WTC11 (cell line): ENCODE data around the gene P2RX6. TPM values are rescaled to one million over a fixed set of nuclear protein-coding genes. Genes with fewer than 3 reads are reported as not detected.

Experiments
- ATAC-seq: fragments of 200-7000 bp; cut with Tn5 transposase; 2 replicates; pipeline ENCODE4 v1.10.0; 2021; ENCODE audit warnings: mild to moderate bottlenecking, moderate library complexity
- CTCF ChIA-PET: fragments of 300-600 bp; sonication (Branson Sonifier 250); formaldehyde crosslinking; loops from one replicate; lab custom pipeline; 2021; ENCODE audit warnings: antibody characterized with exemption; lab: Charles Lee
- POLR2A ChIA-PET: fragments of 350-600 bp; sonication (Branson Sonifier 250); formaldehyde crosslinking; loops from one replicate; lab custom pipeline; 2021; ENCODE audit warnings: antibody characterized with exemption; lab: Charles Lee
- DNase-seq: peaks from one replicate; pipeline ENCODE4 v3.0.0; 2021; ENCODE audit warnings: low spot score
- H3K27ac Mint-ChIP-seq: 2 replicates; pipeline ENCODE4 v1.8.0; 2021; ENCODE audit warnings: mixed read lengths
- H3K27me3 Mint-ChIP-seq: 2 replicates; pipeline ENCODE4 v1.8.0; 2021; ENCODE audit warnings: low read depth, mild to moderate bottlenecking, moderate library complexity, mixed read lengths
- H3K36me3 Mint-ChIP-seq: 2 replicates; pipeline ENCODE4 v1.8.0; 2021; ENCODE audit warnings: mixed read lengths
- H3K4me1 Mint-ChIP-seq: 2 replicates; pipeline ENCODE4 v1.8.0; 2022; ENCODE audit warnings: mixed read lengths
- H3K4me3 Mint-ChIP-seq: 2 replicates; pipeline ENCODE4 v1.8.0; 2021; ENCODE audit warnings: mild to moderate bottlenecking, moderate library complexity, mixed read lengths
- H3K9me3 Mint-ChIP-seq: 2 replicates; pipeline ENCODE4 v1.8.0; 2021; ENCODE audit warnings: mixed read lengths
- E2F1 ChIP-seq: sonication (generic); formaldehyde crosslinking; IDR thresholded peaks from 2 replicates; pipeline ENCODE4 v1.8.0; 2022; ENCODE audit warnings: mild to moderate bottlenecking, missing genetic modification reagents
- E2F4 ChIP-seq: sonication (generic); formaldehyde crosslinking; IDR thresholded peaks from 2 replicates; pipeline ENCODE4 v1.8.1; 2022; ENCODE audit warnings: low read depth, mild to moderate bottlenecking, moderate library complexity, missing genetic modification reagents, borderline replicate concordance
- ESRRA ChIP-seq: sonication (generic); formaldehyde crosslinking; IDR thresholded peaks from 2 replicates; pipeline ENCODE4 v1.8.1; 2022; ENCODE audit warnings: mild to moderate bottlenecking, missing genetic modification reagents, borderline replicate concordance
- FOXP1 ChIP-seq: sonication (generic); formaldehyde crosslinking; IDR thresholded peaks from 2 replicates; pipeline ENCODE4 v1.8.0; 2022; ENCODE audit warnings: missing genetic modification reagents, mild to moderate bottlenecking, moderate library complexity, borderline replicate concordance
- GRHL2 ChIP-seq: fragments of 250-450 bp; sonication (Bioruptor Pico); IDR thresholded peaks from 2 replicates; pipeline ENCODE4 v1.8.0; 2022; ENCODE audit warnings: mild to moderate bottlenecking, moderate library complexity; ENCODE audit not compliant: insufficient replicate concordance, severe bottlenecking
- GTF2I ChIP-seq: fragments of 250-450 bp; sonication (Bioruptor Pico); conservative IDR thresholded peaks from 2 replicates; pipeline ENCODE4 v1.4.0; 2021; ENCODE audit warnings: mild to moderate bottlenecking
- NFATC4 ChIP-seq: fragments of 250-450 bp; sonication (Bioruptor Pico); IDR thresholded peaks from 2 replicates; pipeline ENCODE4 v1.9.0; 2021; ENCODE audit warnings: mild to moderate bottlenecking
- NFYB ChIP-seq: sonication (generic); formaldehyde crosslinking; conservative IDR thresholded peaks from 2 replicates; pipeline ENCODE4 v1.8.0; 2022; ENCODE audit warnings: low read depth, missing genetic modification reagents
- NR3C1 ChIP-seq: sonication (generic); formaldehyde crosslinking; conservative IDR thresholded peaks from 2 replicates; pipeline ENCODE4 v1.8.1; 2023; ENCODE audit warnings: low read depth, mild to moderate bottlenecking, missing genetic modification reagents
- RORB ChIP-seq: fragments of 250-450 bp; sonication (Bioruptor Pico); IDR thresholded peaks from 2 replicates; pipeline ENCODE4 v1.9.0; 2021; ENCODE audit warnings: mild to moderate bottlenecking
- SOX15 ChIP-seq: fragments of 250-450 bp; sonication (Bioruptor Pico); IDR thresholded peaks from 2 replicates; pipeline ENCODE4 v1.9.0; 2021; ENCODE audit warnings: mild to moderate bottlenecking
- TEAD1 ChIP-seq: sonication (generic); formaldehyde crosslinking; IDR thresholded peaks from 2 replicates; pipeline ENCODE4 v1.8.0; 2022; ENCODE audit warnings: mild to moderate bottlenecking, missing genetic modification reagents
- TEAD4 ChIP-seq: sonication (generic); formaldehyde crosslinking; IDR thresholded peaks from 2 replicates; pipeline ENCODE4 v1.8.0; 2022; ENCODE audit warnings: mild to moderate bottlenecking, missing genetic modification reagents
- ZMAT4 ChIP-seq: fragments of 250-450 bp; sonication (Bioruptor Pico); IDR thresholded peaks from 2 replicates; pipeline ENCODE4 v1.9.0; 2021; ENCODE audit warnings: mild to moderate bottlenecking
- ZNF138 ChIP-seq: sonication (generic); formaldehyde crosslinking; conservative IDR thresholded peaks from 2 replicates; pipeline ENCODE4 v1.8.1; 2022; ENCODE audit warnings: mild to moderate bottlenecking, moderate library complexity, missing genetic modification reagents
- ZNF281 ChIP-seq: sonication (generic); formaldehyde crosslinking; IDR thresholded peaks from 2 replicates; pipeline ENCODE4 v1.8.0; 2023; ENCODE audit warnings: mild to moderate bottlenecking, missing genetic modification reagents
- ZNF317 ChIP-seq: sonication (generic); formaldehyde crosslinking; IDR thresholded peaks from 2 replicates; pipeline ENCODE4 v1.8.1; 2023; ENCODE audit warnings: low read depth, mild to moderate bottlenecking, moderate library complexity, missing genetic modification reagents, borderline replicate concordance
- ZNF423 ChIP-seq: fragments of 250-450 bp; sonication (Bioruptor Pico); IDR thresholded peaks from 2 replicates; pipeline ENCODE4 v2.1.2; 2022; ENCODE audit warnings: mild to moderate bottlenecking, moderate library complexity
- total RNA-seq: library from RNA; stranded (reverse); gene quantifications from 3 replicates; pipeline ENCODE4 v1.2.3, GENCODE V29; 2021
- TF ChIP-seq, protein P1 (sequence below): sonication (generic); formaldehyde crosslinking; IDR thresholded peaks from 2 replicates; pipeline ENCODE4 v1.8.1; 2023; ENCODE audit warnings: mild to moderate bottlenecking, missing genetic modification reagents, moderate library complexity
- TF ChIP-seq, protein P2 (sequence below): sonication (generic); formaldehyde crosslinking; IDR thresholded peaks from 2 replicates; pipeline ENCODE4 v1.8.1; 2023; ENCODE audit warnings: mild to moderate bottlenecking, missing genetic modification reagents, borderline replicate concordance

P2RX6 gene
- total RNA-seq, 1 experiment from 2014 or later: 0.13 TPM

- Mint-ChIP-seq H3K36me3 (peaks cover 10% of the 10 kb centered on the region; the same call in 1 of the 2 replicates), H3K4me3 (no peak overlapping the region), H3K4me1 (peaks cover 21% of the 10 kb centered on the region), H3K27me3 (peaks cover 34% of the 10 kb centered on the region), H3K27ac (no peak overlapping the region), H3K9me3 (peaks cover 12% of the 10 kb centered on the region)
- POLR2A ChIA-PET: no interaction called here
- DNase-seq (no peak), ATAC-seq (no peak)
- TF ChIP-seq GRHL2 (no peak), ZNF423 (CRISPR knock-in tag) (no peak), NR3C1 (no peak), ESRRA (no peak), ZMAT4 (CRISPR knock-in tag) (no peak), TEAD1 (CRISPR knock-in tag) (no peak), ZNF281 (no peak), NFYB (no peak), GTF2I (CRISPR knock-in tag) (no peak), SOX15 (CRISPR knock-in tag) (no peak), FOXP1 (CRISPR knock-in tag) (no peak), E2F1 (CRISPR knock-in tag) (no peak), TEAD4 (CRISPR knock-in tag) (no peak), E2F4 (CRISPR knock-in tag) (no peak), ZNF317 (CRISPR knock-in tag) (no peak), NFATC4 (CRISPR knock-in tag) (no peak), ZNF138 (no peak), RORB (CRISPR knock-in tag) (no peak)
- TF ChIP-seq, protein P1, sequence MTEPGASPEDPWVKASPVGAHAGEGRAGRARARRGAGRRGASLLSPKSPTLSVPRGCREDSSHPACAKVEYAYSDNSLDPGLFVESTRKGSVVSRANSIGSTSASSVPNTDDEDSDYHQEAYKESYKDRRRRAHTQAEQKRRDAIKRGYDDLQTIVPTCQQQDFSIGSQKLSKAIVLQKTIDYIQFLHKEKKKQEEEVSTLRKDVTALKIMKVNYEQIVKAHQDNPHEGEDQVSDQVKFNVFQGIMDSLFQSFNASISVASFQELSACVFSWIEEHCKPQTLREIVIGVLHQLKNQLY (CRISPR knock-in tag): no peak
- TF ChIP-seq, protein P2, sequence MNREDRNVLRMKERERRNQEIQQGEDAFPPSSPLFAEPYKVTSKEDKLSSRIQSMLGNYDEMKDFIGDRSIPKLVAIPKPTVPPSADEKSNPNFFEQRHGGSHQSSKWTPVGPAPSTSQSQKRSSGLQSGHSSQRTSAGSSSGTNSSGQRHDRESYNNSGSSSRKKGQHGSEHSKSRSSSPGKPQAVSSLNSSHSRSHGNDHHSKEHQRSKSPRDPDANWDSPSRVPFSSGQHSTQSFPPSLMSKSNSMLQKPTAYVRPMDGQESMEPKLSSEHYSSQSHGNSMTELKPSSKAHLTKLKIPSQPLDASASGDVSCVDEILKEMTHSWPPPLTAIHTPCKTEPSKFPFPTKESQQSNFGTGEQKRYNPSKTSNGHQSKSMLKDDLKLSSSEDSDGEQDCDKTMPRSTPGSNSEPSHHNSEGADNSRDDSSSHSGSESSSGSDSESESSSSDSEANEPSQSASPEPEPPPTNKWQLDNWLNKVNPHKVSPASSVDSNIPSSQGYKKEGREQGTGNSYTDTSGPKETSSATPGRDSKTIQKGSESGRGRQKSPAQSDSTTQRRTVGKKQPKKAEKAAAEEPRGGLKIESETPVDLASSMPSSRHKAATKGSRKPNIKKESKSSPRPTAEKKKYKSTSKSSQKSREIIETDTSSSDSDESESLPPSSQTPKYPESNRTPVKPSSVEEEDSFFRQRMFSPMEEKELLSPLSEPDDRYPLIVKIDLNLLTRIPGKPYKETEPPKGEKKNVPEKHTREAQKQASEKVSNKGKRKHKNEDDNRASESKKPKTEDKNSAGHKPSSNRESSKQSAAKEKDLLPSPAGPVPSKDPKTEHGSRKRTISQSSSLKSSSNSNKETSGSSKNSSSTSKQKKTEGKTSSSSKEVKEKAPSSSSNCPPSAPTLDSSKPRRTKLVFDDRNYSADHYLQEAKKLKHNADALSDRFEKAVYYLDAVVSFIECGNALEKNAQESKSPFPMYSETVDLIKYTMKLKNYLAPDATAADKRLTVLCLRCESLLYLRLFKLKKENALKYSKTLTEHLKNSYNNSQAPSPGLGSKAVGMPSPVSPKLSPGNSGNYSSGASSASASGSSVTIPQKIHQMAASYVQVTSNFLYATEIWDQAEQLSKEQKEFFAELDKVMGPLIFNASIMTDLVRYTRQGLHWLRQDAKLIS (CRISPR knock-in tag): no peak
- CTCF ChIA-PET: interaction anchor here (4.7 kb wide), 1 partner anchor 91 kb away, joined by 14 read pairs; no protein-coding TSS in a partner anchor
Measured at GRCh38 chr22:20976291-20976877, 38.6 kb upstream of the P2RX6 start.
